Activated T-helper 1 cell treated with anti-CD3 and anti-CD28 coated beads, Interleukin-2, amount 50 U/mL, for 16 hours (primary cell): ENCODE data around the gene RAB11A.

ENCODE experiments used
- DNase-seq, 2 donors: peaks; one replicate each; pipeline ENCODE4 v3.0.0-alpha.2; 2020; ENCODE audit warnings: low read depth in 1 of 2, low spot score in 1 of 2

The RAB11A gene

GRCh38 chr15:65914981-65915925 is 46.0 kb downstream of the RAB11A start:
- DNase-seq = no peak

- DNase-seq = no peak
Observed at GRCh38 chr15:65916041-65916663, 46.9 kb downstream of the RAB11A start.

DNA sequence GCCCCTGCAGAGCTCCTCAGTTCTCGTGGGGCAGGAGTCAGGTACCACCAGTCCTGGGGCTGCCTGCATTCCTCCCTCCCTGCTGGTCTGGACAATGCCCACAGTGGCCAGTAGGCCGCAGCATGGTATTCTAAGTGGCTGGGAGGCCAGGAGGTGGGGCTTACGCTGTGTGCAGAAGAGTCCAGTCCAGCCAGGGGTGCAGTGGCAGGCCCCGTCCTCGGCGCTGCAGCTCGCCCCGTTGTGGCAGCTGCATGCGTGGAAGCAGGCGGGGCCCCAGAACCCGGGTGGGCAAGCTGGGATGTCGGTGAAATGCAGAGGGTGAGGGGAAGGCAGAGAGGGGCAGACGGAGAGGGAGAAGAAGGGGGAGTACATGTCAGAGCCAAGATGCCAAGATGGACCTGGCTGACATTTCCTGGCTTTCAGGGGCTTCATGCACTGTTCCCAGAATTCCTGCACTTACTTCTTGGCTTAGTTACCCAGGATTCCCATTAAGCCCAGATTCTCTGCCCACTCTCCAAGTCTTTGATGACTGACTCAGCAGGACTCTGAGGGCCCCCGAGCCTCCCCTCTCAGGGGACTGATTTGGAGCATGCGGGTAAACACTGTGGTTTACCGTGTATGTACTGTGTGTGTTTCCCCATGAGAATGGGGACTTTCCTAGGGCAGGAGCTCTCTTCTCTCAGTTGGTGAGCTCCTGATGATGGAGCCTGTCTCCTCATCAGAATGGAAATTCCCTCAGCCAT is 47.5 kb downstream of the RAB11A start:
- no peak for DNase-seq

GRCh38 chr15:65917407-65917756 is 48.1 kb downstream of the RAB11A start:
- no peak for DNase-seq

GRCh38 chr15:65917936-65918335 is 48.6 kb downstream of the RAB11A start:
- no peak for DNase-seq

DNA sequence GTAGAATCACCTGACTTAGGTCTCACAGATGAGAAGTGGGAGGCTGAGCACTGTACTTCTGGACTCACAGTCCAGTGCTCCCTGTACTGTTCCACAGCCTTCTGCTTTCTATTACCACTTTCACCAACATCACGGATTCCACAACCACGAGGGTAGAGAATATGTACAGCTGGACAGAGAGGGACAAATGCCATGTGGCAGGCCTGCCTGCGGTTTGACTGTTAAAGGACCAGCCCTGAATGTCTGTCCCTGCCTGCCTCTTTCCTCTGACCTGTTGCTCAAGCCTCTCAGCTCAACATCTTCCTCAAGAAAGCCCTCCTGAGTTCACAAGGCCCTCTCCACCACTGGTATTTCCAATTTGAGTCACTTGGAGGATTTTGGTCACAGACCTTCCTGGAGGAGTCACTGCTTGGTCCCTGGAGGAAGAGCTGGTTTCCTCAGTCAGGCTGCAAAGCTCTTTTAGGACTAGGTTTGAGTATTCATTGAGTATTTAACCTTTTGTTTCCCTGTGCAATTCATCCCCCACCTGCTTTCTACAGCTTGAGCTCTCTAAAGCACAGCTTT is 49.1 kb downstream of the RAB11A start:
- no peak for DNase-seq

- DNase-seq = no peak
Observed at GRCh38 chr15:65918945-65919344, 49.7 kb downstream of the RAB11A start.

GRCh38 chr15:65919353-65919752 is 50.1 kb downstream of the RAB11A start:
- no peak for DNase-seq

DNA sequence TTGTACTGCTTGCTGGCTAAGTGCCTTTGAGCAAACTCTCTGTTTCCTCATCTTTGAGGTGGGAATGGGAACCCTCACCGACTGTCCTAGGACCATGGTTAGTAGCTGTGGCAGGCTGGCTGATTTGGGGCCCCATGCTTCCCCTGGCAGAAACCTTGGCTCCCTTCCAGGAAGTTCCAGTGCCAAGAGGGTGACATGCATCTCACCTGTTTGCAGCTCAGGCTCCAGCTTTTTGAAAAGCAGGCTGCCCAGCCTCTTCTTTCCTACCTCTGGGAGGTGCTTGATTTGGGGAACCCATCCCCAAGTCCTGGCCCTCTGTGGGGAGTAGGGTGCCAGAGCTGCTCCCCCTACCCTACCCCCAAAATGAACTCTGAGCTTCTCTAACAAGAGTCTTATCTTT is 50.8 kb downstream of the RAB11A start:
- DNase-seq = no peak

GRCh38 chr15:65920825-65921309 is 51.6 kb downstream of the RAB11A start:
- DNase-seq = no peak

DNA sequence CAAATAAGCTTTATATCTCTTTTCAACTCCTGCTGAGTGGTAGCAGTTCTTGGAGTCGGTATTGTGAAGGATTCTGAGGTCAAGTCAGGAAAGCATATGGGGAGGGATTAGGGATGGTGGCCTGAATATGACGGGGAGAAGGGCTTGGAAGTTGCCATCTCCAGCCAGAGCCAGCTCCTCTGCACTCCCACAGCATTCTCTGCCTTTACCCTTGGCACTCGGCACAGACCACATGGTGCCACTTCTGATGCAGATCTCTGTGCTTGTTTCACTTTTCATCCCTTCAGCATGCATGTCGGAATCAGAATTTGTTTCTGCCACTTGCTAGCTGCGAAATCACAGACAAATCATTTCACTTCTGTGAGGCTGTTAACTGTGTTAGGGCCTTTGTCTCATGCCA is 52.5 kb downstream of the RAB11A start:
- DNase-seq = no peak

- no peak for DNase-seq
Observed at GRCh38 chr15:65922621-65923020, 53.3 kb downstream of the RAB11A start.

DNA sequence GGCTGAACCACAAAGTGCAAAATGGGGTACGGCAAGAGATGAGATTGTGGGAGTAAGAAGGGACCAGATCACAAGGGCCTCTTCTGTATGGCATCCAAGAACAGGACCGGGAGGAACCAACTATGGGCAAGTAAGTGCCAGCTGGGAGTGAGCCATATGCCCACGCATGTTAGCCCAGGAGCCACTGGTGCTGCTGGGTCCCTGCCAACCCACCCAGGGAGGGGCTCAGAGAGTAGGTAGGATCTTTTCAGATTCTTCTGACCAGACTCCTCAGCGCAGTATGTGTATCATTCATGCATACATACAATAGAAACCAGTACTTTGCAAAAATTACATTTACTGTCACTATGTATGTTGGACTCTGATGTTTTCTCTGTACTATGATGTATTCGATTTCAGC is 54.0 kb downstream of the RAB11A start:
- no peak for DNase-seq

- no peak for DNase-seq
Observed at GRCh38 chr15:65924004-65924403, 54.7 kb downstream of the RAB11A start.

GRCh38 chr15:65925338-65925737 is 56.0 kb downstream of the RAB11A start:
- no peak for DNase-seq

GRCh38 chr15:65926459-65926858 is 57.2 kb downstream of the RAB11A start:
- DNase-seq = no peak

- DNase-seq = no peak
Observed at GRCh38 chr15:65926899-65927298, 57.6 kb downstream of the RAB11A start.

DNA sequence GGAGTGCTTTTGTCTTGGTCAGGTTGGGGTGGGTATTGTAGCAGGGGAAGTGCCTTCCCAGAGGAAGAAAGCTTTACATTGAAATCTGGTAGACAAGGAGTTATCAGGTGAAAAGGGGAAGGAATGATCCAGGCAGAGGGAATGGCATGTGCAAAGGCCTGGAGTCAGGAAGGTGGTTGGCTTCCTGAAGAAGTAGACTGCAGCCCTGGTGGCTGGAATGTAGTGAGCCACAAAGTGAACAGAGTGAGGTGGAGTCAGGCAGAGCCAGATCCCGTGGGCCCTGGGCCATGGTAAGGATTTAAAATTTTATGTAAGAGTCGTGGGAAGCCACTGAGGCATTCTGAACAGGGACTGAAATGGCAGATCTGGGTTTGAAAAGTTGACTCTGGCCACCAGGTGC is 58.3 kb downstream of the RAB11A start:
- DNase-seq = no peak

DNA sequence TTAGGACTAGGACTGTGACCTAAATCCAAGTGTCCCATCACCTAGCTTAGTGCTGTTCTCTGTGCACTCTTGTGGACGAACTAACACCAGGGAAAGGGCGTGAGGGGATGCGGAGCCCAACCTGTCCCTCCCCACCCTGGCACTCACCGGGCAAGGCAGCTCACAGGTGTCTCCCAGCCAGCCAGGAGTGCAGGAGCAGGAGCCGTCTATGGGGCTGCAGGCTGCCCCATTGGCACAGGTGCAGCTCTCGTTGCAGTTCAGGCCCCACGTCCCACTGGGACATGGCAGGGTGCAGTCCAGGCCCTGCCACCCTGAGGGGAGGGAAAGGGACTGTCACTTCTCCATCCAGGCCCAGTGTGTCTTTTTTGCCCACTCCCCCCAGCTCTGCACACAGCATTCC is 60.3 kb downstream of the RAB11A start:
- no peak for DNase-seq

- DNase-seq = no peak
Observed at GRCh38 chr15:65930134-65930533, 60.8 kb downstream of the RAB11A start.

GRCh38 chr15:65931221-65931620 is 61.9 kb downstream of the RAB11A start:
- no peak for DNase-seq
